GM12878 (cell line): ENCODE measurements around the gene ELMO2. TPM values are rescaled to one million over a fixed set of nuclear protein-coding genes. Genes with fewer than 3 reads are reported as not detected.

Experiments used
- BHLHE40 ChIP-seq, 2 experiments: fragments of 450-650 bp in 1 of 2; IDR thresholded peaks; 2 replicates each; pipeline ENCODE4 v1.6.1; 2011 to 2017; ENCODE audit warnings: low read depth in 2 of 2, borderline replicate concordance in 1 of 2, improper control_type of control experiment in 1 of 2, low read length in 1 of 2, mild to moderate bottlenecking in 1 of 2
- BRCA1 ChIP-seq: IDR thresholded peaks from 2 replicates; pipeline ENCODE4 v1.6.1; 2011; ENCODE audit warnings: low read depth, low read length, improper control_type of control experiment
- E4F1 ChIP-seq: fragments of 450-650 bp; IDR thresholded peaks from 2 replicates; pipeline ENCODE4 v1.6.1; 2018; ENCODE audit warnings: borderline replicate concordance, mild to moderate bottlenecking; ENCODE audit not compliant: partially characterized antibody
- ESRRA ChIP-seq: IDR thresholded peaks from 2 replicates; pipeline ENCODE4 v1.6.1; 2012; ENCODE audit warnings: mild to moderate bottlenecking, low read length, improper control_type of control experiment
- IRF3 ChIP-seq: fragments of 450-650 bp; IDR thresholded peaks from 2 replicates; pipeline ENCODE4 v1.6.1; 2014; ENCODE audit warnings: mild to moderate bottlenecking
- MLLT1 ChIP-seq: fragments of 450-650 bp; IDR thresholded peaks from 2 replicates; pipeline ENCODE4 v1.6.1; 2016; ENCODE audit warnings: mild to moderate bottlenecking
- NBN ChIP-seq: fragments of 450-650 bp; IDR thresholded peaks from 2 replicates; pipeline ENCODE4 v1.6.1; 2016
- NRF1 ChIP-seq: conservative IDR thresholded peaks from 2 replicates; pipeline ENCODE4 v1.6.1; 2011; ENCODE audit warnings: mild to moderate bottlenecking, low read depth, low read length, improper control_type of control experiment
- PBX3 ChIP-seq: IDR thresholded peaks from 2 replicates; pipeline ENCODE4 v1.6.1; 2011; ENCODE audit warnings: mild to moderate bottlenecking, low read depth, low read length, moderate library complexity; ENCODE audit not compliant: insufficient replicate concordance
- POLR2A ChIP-seq: IDR thresholded peaks from 2 replicates; pipeline ENCODE4 v1.6.1; 2011; ENCODE audit warnings: low read depth, mild to moderate bottlenecking, low read length
- RELA ChIP-seq: fragments of 450-650 bp; IDR thresholded peaks from 2 replicates; pipeline ENCODE4 v1.8.0; 2014; ENCODE audit warnings: borderline replicate concordance; ENCODE audit not compliant: partially characterized antibody
- SKIL ChIP-seq: fragments of 450-650 bp; IDR thresholded peaks from 2 replicates; pipeline ENCODE4 v1.6.1; 2017; ENCODE audit warnings: mild to moderate bottlenecking, low read depth, inconsistent platforms; ENCODE audit not compliant: poor library complexity, severe bottlenecking
- SMARCA5 ChIP-seq: fragments of 450-650 bp; IDR thresholded peaks from 2 replicates; pipeline ENCODE4 v1.6.1; 2017; ENCODE audit warnings: mild to moderate bottlenecking
- STAT3 ChIP-seq: IDR thresholded peaks from 2 replicates; pipeline ENCODE4 v1.6.1; 2011; ENCODE audit warnings: low read depth, low read length, improper control_type of control experiment
- YY1 ChIP-seq: IDR thresholded peaks from 2 replicates; pipeline ENCODE4 v1.6.1; 2011; ENCODE audit warnings: low read depth, mild to moderate bottlenecking, low read length
- ZBTB40 ChIP-seq: fragments of 450-650 bp; IDR thresholded peaks from 2 replicates; pipeline ENCODE4 v1.6.1; 2016; ENCODE audit warnings: mild to moderate bottlenecking, moderate library complexity, borderline replicate concordance
- polyA plus RNA-seq, 11 experiments: library from polyadenylated mRNA; depleted of rRNA in 4 of 11; unstranded in 6 of 11; stranded (reverse) in 5 of 11; fragments of >200 nt; fragmentation: Nextera tagmentation in 4 of 11; fragmentation: Illumina TruSeq in 1 of 11; extraction: Ambion mirVana in 4 of 11; extraction: Trizol in 1 of 11; gene quantifications; 1 replicate in 1 of 11; 2 replicates in 10 of 11; pipeline versions ENCODE4 v1.2.1 to v1.2.3, GENCODE V29; 2011 to 2016; ENCODE audit warnings: inconsistent platforms in 2 of 11, missing spikeins in 2 of 11, low read depth in 1 of 11
- total RNA-seq, 4 experiments: library from RNA; depleted of rRNA in 3 of 4; stranded (reverse); fragments of >200 nt in 3 of 4; fragmentation: Illumina TruSeq in 1 of 4; extraction: Trizol in 1 of 4; gene quantifications; 2 replicates each; pipeline versions ENCODE4 v1.2.1 to v1.2.3, GENCODE V29; 2013 to 2021

Gene ELMO2
- total and polyA plus RNA-seq, 10 of the 15 experiments (the other 5 are each of a cell fraction or from before 2014, with no cell fraction given) = 14.2 to 40.2 (median 37.6) TPM

- TF ChIP-seq MLLT1 = 0 out of 2 replicates have a peak, but pooled peaks have one; percentile 74
- TF ChIP-seq RELA = peak; percentile 70
- TF ChIP-seq IRF3 = peak; percentile 92
- TF ChIP-seq BHLHE40 (IDR thresholded peaks at IDR 0.05; ENCODE audit: borderline replicate concordance in 1 of 2, low read depth in 2 of 2, low read length in 1 of 2) = peak in 1 of 2 experiments; percentile 49; a peak in 1 of 4 replicates
- peak; percentile 67 for TF ChIP-seq E4F1
- peak; percentile 59; the same call in 1 of the 2 replicates for TF ChIP-seq ZBTB40
- peak; percentile 100 for TF ChIP-seq PBX3
- TF ChIP-seq POLR2A = peak; percentile 65; the same call in 1 of the 2 replicates
- TF ChIP-seq NRF1 = no peak
- 0 out of 2 replicates have a peak, but pooled peaks have one; percentile 24 for TF ChIP-seq YY1
- peak; percentile 90 for TF ChIP-seq SKIL
- TF ChIP-seq BRCA1 = no peak
- no peak for TF ChIP-seq ESRRA
- TF ChIP-seq STAT3 = no peak
- no peak for TF ChIP-seq NBN
- no peak for TF ChIP-seq SMARCA5
These were observed at the start of gene ELMO2 (continued) for GRCh38 chr20:46406200-46406985.
